IMR-90 (cell line): ENCODE data around the gene SEZ6L2. TPM values are rescaled to one million over a fixed set of nuclear protein-coding genes. Genes with fewer than 3 reads are reported as not detected.

Source experiments
- ATAC-seq: fragments of 200-7000 bp; cut with Tn5 transposase; 2 replicates; pipeline ENCODE4 v1.9.1; 2020; ENCODE audit warnings: low read depth, mild to moderate bottlenecking, moderate library complexity
- BruUV-seq: library from RNA; stranded (reverse); fragments of 400-500 nt; replicated peaks from 2 replicates; lab custom pipeline; 2021; lab: Mats Ljungman, UMichigan
- CTCF ChIA-PET: fragments of 300-600 bp; formaldehyde crosslinking; extraction: SDS; loops from one replicate; lab custom pipeline; 2021; ENCODE audit warnings: antibody characterized with exemption; lab: Yijun Ruan, JAX
- POLR2A ChIA-PET: fragments of 300-600 bp; sonication (Branson Sonifier 250); formaldehyde crosslinking; loops from one replicate; lab custom pipeline; 2022; ENCODE audit warnings: antibody characterized with exemption; ENCODE audit not compliant: unreplicated experiment; lab: Charles Lee
- DNase-seq: peaks from one replicate; pipeline ENCODE4 v3.0.0; 2013
- H2AFZ ChIP-seq: replicated peaks from 2 replicates; pipeline ENCODE3; 2013; ENCODE audit warnings: low read length, mild to moderate bottlenecking; ENCODE audit not compliant: poor library complexity
- H2AK5ac ChIP-seq: 2 replicates; pipeline ENCODE4 v1.6.1; 2013; ENCODE audit warnings: low read depth, low read length, inconsistent platforms
- H2AK9ac ChIP-seq: replicated peaks from 2 replicates; pipeline ENCODE3; 2013; ENCODE audit warnings: mild to moderate bottlenecking, low read depth, low read length, moderate library complexity; ENCODE audit not compliant: poor library complexity
- H2BK120ac ChIP-seq: 2 replicates; pipeline ENCODE4 v1.6.1; 2013; ENCODE audit warnings: low read depth, low read length, inconsistent platforms
- H2BK15ac ChIP-seq: 3 replicates; pipeline ENCODE4 v1.6.1; 2013; ENCODE audit warnings: low read depth, low read length, inconsistent platforms
- H2BK20ac ChIP-seq: 2 replicates; pipeline ENCODE4 v1.6.1; 2013; ENCODE audit warnings: low read depth, mild to moderate bottlenecking, inconsistent platforms, low read length, moderate library complexity
- H2BK5ac ChIP-seq: 2 replicates; pipeline ENCODE4 v1.6.1; 2013; ENCODE audit warnings: mild to moderate bottlenecking, low read depth, low read length, inconsistent platforms; ENCODE audit not compliant: poor library complexity, severe bottlenecking
- H3K14ac ChIP-seq: replicated peaks from 2 replicates; pipeline ENCODE4 v1.6.1; 2013; ENCODE audit warnings: low read depth, low read length, inconsistent platforms
- H3K18ac ChIP-seq: 2 replicates; pipeline ENCODE4 v1.6.1; 2013; ENCODE audit warnings: low read depth, low read length, control low read depth
- H3K23ac ChIP-seq: 2 replicates; pipeline ENCODE4 v1.6.1; 2013; ENCODE audit warnings: low read depth, low read length, inconsistent platforms
- H3K27ac ChIP-seq: 2 replicates; pipeline ENCODE4 v1.5.1; 2013; ENCODE audit warnings: mild to moderate bottlenecking, control low read depth, low read length; ENCODE audit not compliant: insufficient read depth
- H3K27me3 ChIP-seq: 2 replicates; pipeline ENCODE4 v1.6.1; 2013; ENCODE audit warnings: low read length; ENCODE audit not compliant: control insufficient read depth, insufficient read depth
- H3K36me3 ChIP-seq: 2 replicates; pipeline ENCODE4 v1.6.1; 2013; ENCODE audit warnings: low read length, mixed read lengths; ENCODE audit not compliant: control insufficient read depth, insufficient read depth
- H3K4ac ChIP-seq: 2 replicates; pipeline ENCODE4 v1.6.1; 2013; ENCODE audit warnings: low read depth, low read length, inconsistent platforms
- H3K4me1 ChIP-seq: 2 replicates; pipeline ENCODE4 v1.6.1; 2013; ENCODE audit warnings: low read length, mixed read lengths; ENCODE audit not compliant: control insufficient read depth, insufficient read depth
- H3K4me2 ChIP-seq: 2 replicates; pipeline ENCODE4 v1.6.1; 2013; ENCODE audit warnings: low read depth, mild to moderate bottlenecking, control low read depth, low read length, moderate library complexity
- H3K4me3 ChIP-seq: 2 replicates; pipeline ENCODE4 v1.5.1; 2013; ENCODE audit warnings: low read depth, mild to moderate bottlenecking, control low read depth, low read length, moderate library complexity; ENCODE audit not compliant: insufficient read depth
- H3K56ac ChIP-seq: 2 replicates; pipeline ENCODE4 v1.6.1; 2013; ENCODE audit warnings: low read length, inconsistent platforms; ENCODE audit not compliant: insufficient read depth; ENCODE audit errors: extremely low read depth
- H3K79me1 ChIP-seq, 2 experiments: 2 replicates each; pipeline ENCODE4 v1.6.1; 2013; ENCODE audit warnings: low read length in 2 of 2, inconsistent platforms in 1 of 2, low read depth in 1 of 2
- H3K9ac ChIP-seq: 2 replicates; pipeline ENCODE4 v1.6.1; 2013; ENCODE audit warnings: low read depth, low read length, control low read depth
- H3K9me1 ChIP-seq: 2 replicates; pipeline ENCODE4 v1.6.1; 2013; ENCODE audit warnings: low read length, inconsistent platforms; ENCODE audit not compliant: insufficient read depth
- H3K9me3 ChIP-seq: 2 replicates; pipeline ENCODE4 v1.6.1; 2013; ENCODE audit warnings: low read length; ENCODE audit not compliant: control insufficient read depth, insufficient read depth
- H4K20me1 ChIP-seq: 2 replicates; pipeline ENCODE4 v1.6.1; 2013; ENCODE audit warnings: low read length, inconsistent platforms; ENCODE audit not compliant: insufficient read depth
- H4K5ac ChIP-seq: 2 replicates; pipeline ENCODE4 v1.6.1; 2013; ENCODE audit warnings: mild to moderate bottlenecking, low read depth, low read length, control low read depth
- H4K8ac ChIP-seq, 2 experiments: 2 replicates each; pipeline ENCODE4 v1.6.1; 2013; ENCODE audit warnings: low read depth in 2 of 2, low read length in 2 of 2, control low read depth in 1 of 2, inconsistent platforms in 1 of 2
- H4K91ac ChIP-seq: 2 replicates; pipeline ENCODE4 v1.6.1; 2013; ENCODE audit warnings: low read depth, low read length, inconsistent platforms; ENCODE audit not compliant: insufficient read depth
- BHLHE40 ChIP-seq: fragments of 150-350 bp; IDR thresholded peaks from 2 replicates; pipeline ENCODE4 v1.6.1; 2016; ENCODE audit warnings: mild to moderate bottlenecking, low read depth, low read length
- FOS ChIP-seq: fragments of 150-350 bp; IDR thresholded peaks from 2 replicates; pipeline ENCODE4 v1.6.1; 2016; ENCODE audit warnings: low read depth, low read length
- MAZ ChIP-seq: IDR thresholded peaks from 2 replicates; pipeline ENCODE4 v1.6.1; 2012; ENCODE audit warnings: low read depth, mild to moderate bottlenecking, low read length, improper control_type of control experiment, moderate library complexity, borderline replicate concordance
- MXI1 ChIP-seq: IDR thresholded peaks from 2 replicates; pipeline ENCODE4 v1.6.1; 2012; ENCODE audit warnings: low read depth, mild to moderate bottlenecking, low read length, moderate library complexity, borderline replicate concordance
- POLR2A ChIP-seq: IDR thresholded peaks from 2 replicates; pipeline ENCODE4 v1.6.1; 2012; ENCODE audit warnings: mild to moderate bottlenecking, low read depth, low read length
- WGBS, 2 experiments: methylation state at CpG; one replicate each; pipeline versions ENCODE4 v1.1.5 to v1.1.7; 2013; ENCODE audit warnings: missing lambda C conversion rate in 2 of 2; ENCODE audit not compliant: insufficient read length in 1 of 2; ENCODE audit errors: extremely low coverage in 2 of 2; 5-methylcytosine and 5-hydroxymethylcytosine counted together
- dilution Hi-C: fragments of 300-500 bp; cut with HindIII; formaldehyde crosslinking; loops from one replicate; pipeline ENCODE4 v1.14.3; 2018; ENCODE audit warnings: low sequenced_read_pairs; ENCODE audit not compliant: unreplicated experiment
- in situ Hi-C: fragments of 300-500 bp; cut with MboI; formaldehyde crosslinking; loops from 3 replicates; pipeline ENCODE4 v1.14.3; 2019; ENCODE audit warnings: low sequenced_read_pairs, inconsistent platforms, mixed read lengths
- intact Hi-C: fragments of 100-400 bp; cut with micrococcal nuclease; formaldehyde crosslinking; loops from 2 replicates; pipeline ENCODE4 v1.10.0; 2022
- polyA plus RNA-seq, 3 experiments: library from polyadenylated mRNA; depleted of rRNA; stranded (reverse); fragments of >200 nt; gene quantifications; 2 replicates each; pipeline ENCODE4 v1.2.3, GENCODE V29; 2012; ENCODE audit warnings: low replicate concordance in 1 of 3
- total RNA-seq: library from RNA; depleted of rRNA; stranded (reverse); fragments of >200 nt; gene quantifications from 2 replicates; pipeline ENCODE4 v1.2.3, GENCODE V29; 2012

The SEZ6L2 gene
- total and polyA plus RNA-seq, 2 of the 4 experiments (the other 2 are of a cell fraction): 0.72 to 10.5 TPM

GRCh38 chr16:29925781-29926710 lies 26.7 kb upstream of the SEZ6L2 start, which contains the start of gene KCTD13:
Gene KCTD13 (minus strand): TSS chr16:29926226. CDS start chr16:29926033, 193 bp downstream.
- peak; percentile 90; the same call in 1 of the 2 replicates for TF ChIP-seq MAZ
- no peak for TF ChIP-seq FOS
- peak; percentile 71; the same call in 1 of the 2 replicates for TF ChIP-seq MXI1
- TF ChIP-seq POLR2A: peak; percentile 67
- peak; percentile 58 for TF ChIP-seq BHLHE40
- DNase-seq (peak; percentile 73), ATAC-seq (peak; percentile 97)
- H4K91ac ChIP-seq: peak within 1 kb of the TSS; percentile 95
- peak within 1 kb of the TSS; percentile 93 for H2AK5ac ChIP-seq
- peak within 1 kb of the TSS; percentile 71 for H2BK120ac ChIP-seq
- peak within 1 kb of the TSS; percentile 98 for H2AFZ ChIP-seq
- CTCF ChIA-PET: no interaction called here
- H3K23ac ChIP-seq: peak within 1 kb of the TSS; percentile 91
- peaks cover 29 to 43% of the 10 kb centered on the region in 2 experiments for H3K79me1 ChIP-seq
- peak within 1 kb of the TSS; percentile 92 for H2BK5ac ChIP-seq
- H3K9ac ChIP-seq: peak within 1 kb of the TSS; percentile 95
- no peaks in the 10 kb centered on the region for H3K27me3 ChIP-seq
- peak within 1 kb of the TSS; percentile 76 for H3K18ac ChIP-seq
- WGBS, 2 experiments: 0% methylated on average over 37 of the region's 89 CpGs; no CpG with 5 or more reads in 1 of the 2 experiments
- in situ Hi-C loops: no loop called here
- dilution Hi-C loops: no loop called here
- peak within 1 kb of the TSS; percentile 70 for H3K56ac ChIP-seq
- TSS peak; percentile 54 for BruUV-seq
- peak within 1 kb of the TSS; percentile 99 for H3K4me2 ChIP-seq
- peak within 1 kb of the TSS; percentile 32 for H2AK9ac ChIP-seq
- H4K8ac ChIP-seq: peak within 1 kb of the TSS; percentile 85 to 99
- H4K5ac ChIP-seq: peak within 1 kb of the TSS; percentile 96
- H3K36me3 ChIP-seq: peaks cover 9% of the 10 kb centered on the region
- no peaks in the 10 kb centered on the region for H3K9me3 ChIP-seq
- peak within 1 kb of the TSS; percentile 98 for H3K4ac ChIP-seq
- peak within 1 kb of the TSS; percentile 79 for H3K4me3 ChIP-seq
- peak within 1 kb of the TSS; percentile 28; the same call in 1 of the 2 replicates for H2BK20ac ChIP-seq
- peaks cover 6% of the 10 kb centered on the region; the same call in 1 of the 2 replicates for H4K20me1 ChIP-seq
- H3K4me1 ChIP-seq: peaks cover 10% of the 10 kb centered on the region
- POLR2A ChIA-PET: interaction anchor here (0.8 to 1.5 kb wide), 2 partner anchors 11 to 26 kb away, joined by 6 to 9 read pairs; partner anchors contain the start of gene ASPHD1
- intact Hi-C loops: loop anchor here (5.0 kb wide), 2 partner anchors 46 to 71 kb away; partner anchors contain the start of genes HIRIP3, INO80E and TAOK2
- H2BK15ac ChIP-seq: 0 out of 3 replicates have a peak within 1 kb of the TSS, but pooled peaks have one; percentile 15
- H3K14ac ChIP-seq: peak within 1 kb of the TSS; percentile 99
- peaks cover 15% of the 10 kb centered on the region; the same call in 1 of the 2 replicates for H3K9me1 ChIP-seq
- H3K27ac ChIP-seq: peak within 1 kb of the TSS; percentile 92
